M059J (cell line): Measurements from ENCODE around the gene LRRC34. TPM values are rescaled to one million over a fixed set of nuclear protein-coding genes. Genes with fewer than 3 reads are reported as not detected.

Experiments
- DNase-seq: peaks from one replicate; pipeline ENCODE4 v3.0.0-alpha.2; 2012; ENCODE audit warnings: low read depth
- total RNA-seq: library from RNA; depleted of rRNA; stranded (reverse); fragments of >200 nt; shearing (Covaris generic); gene quantifications from 2 replicates; pipeline ENCODE4 v1.2.3, GENCODE V29; 2014

Gene LRRC34
- total RNA-seq, 1 experiment from 2014 or later = 1.6 TPM

DNA sequence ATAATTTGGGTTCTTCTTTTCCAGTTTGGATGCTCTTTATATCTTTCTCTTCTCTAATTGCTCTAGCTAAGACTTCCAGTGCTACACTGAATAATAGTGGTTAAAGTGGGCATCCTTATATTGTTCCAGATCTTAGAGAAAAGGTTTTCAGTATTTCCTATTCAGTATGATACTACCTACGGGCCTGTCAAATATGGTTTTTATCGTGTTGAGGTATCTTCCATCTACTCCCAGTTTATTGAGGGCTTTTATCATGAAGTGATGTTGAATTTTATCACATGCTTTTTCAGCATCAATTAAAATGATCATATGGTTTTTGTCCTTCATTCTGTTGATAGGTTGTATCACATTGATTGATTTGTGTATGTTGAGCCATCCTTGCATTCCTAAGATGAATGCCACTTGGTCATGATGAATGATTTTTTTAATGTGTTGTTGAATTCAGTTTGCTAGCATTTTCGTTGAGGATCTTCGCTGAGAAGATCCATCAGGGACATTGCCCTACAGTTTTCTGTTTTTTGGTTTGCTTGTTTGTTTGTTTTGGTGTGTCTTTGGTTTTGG, 3.0 kb upstream of the LRRC34 start:
- DNase-seq = no peak

DNA sequence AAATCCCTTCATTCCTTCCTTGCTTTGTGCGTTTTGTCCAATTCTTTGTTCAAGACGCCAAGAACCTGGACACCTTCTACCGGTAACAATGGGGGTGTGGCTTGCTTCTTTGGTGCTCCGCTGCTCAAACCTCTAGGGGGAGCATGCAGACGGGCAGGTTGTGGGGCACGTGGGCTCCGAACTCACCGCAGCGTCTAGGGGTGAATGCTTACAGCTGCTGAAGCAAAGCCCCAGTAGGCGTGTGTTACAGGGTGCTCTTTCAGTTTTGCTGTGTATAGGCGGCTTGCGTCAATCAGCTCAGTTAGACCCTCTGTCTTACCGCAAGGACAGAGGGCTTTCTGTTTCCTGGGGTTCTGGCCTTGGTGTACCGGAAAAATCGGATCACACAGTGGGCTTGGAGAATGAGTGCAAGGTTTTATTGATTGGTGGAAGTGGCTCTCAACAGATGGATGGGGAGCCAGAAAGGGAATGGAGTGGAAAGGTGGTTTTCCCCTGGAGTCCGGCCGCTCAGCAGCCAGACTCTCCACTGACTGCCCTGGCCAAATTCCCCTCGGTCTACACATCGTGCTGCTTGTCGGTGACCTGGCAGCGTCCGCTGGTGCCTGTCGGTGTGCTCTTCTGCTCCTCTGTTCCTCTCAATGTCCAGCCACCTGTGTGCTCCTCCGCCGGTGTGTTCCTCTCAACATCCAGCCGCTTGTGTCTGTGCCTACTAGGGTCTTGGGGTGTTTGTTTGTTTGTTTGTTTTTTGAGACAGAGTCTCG, 1.2 kb upstream of the LRRC34 start:
- peak; percentile 77 for DNase-seq

- no peak for DNase-seq
These were observed 574 bp upstream of the LRRC34 start for GRCh38 chr3:169813278-169813677.

- peak; percentile 14 for DNase-seq
These were observed 923 bp downstream of the LRRC34 start for GRCh38 chr3:169811631-169812331.

- no peak for DNase-seq
These were observed 3.4 kb downstream of the LRRC34 start for GRCh38 chr3:169809230-169809795.

DNA sequence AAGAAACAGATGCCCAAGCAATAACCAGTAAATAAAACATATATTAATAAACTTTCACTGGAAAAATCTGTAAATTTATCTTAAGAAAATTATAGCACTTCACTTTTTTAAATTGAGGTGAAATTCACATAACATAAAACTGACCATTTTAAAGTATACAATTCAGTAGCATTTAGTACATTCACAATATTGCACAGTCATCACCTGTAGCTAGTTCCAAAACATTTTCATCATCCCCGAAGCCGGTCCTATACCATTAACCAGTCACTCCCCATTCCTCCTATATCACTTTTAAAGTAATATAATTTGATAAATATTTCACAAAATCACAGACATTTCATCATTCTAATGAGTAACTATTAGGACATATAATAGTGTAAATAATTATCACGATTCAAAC, 8.0 kb downstream of the LRRC34 start:
- DNase-seq = no peak

DNA sequence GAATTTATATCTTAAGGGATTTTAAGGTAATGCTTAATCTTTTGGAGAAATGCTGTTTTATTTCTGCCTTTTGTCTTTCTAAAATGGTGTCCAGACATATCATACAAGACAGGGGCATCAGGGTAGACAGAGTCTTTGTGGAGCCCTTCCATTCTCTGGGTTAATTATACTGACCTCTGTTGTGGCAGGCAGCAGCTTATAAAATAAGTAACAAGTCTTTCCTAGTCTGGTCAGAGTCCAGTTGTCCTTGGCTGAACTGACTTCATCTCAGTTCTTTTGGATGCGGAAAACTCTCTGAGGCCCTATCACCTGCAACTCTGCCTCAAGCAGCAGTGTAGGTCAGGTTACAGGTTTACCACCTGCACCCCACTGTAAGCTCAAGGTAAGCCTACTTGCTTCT, 20.3 kb downstream of the LRRC34 start:
- DNase-seq = no peak

GRCh38 chr3:169790687-169791429, 21.8 kb downstream of the LRRC34 start:
- DNase-seq = peak; percentile 18

DNA sequence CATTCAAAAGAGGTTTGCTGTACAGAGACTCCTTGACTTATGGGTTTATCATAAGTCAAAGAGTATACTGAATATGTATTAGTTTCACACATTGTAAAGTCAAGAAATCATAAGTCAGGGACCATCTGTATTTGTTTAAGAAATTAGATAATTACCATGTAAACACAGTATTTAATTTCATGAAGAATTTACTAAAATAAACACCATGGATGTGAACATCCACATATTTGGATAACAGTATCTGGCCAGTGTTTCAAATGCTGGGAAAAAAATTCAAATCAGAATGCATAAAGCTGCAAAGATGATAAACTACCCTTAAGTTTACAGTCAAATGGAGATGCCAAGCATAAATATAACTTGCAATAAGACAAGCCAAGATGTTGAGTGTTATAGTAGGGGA, 22.5 kb downstream of the LRRC34 start:
- DNase-seq = no peak

GRCh38 chr3:169787791-169788190, 24.9 kb downstream of the LRRC34 start:
- DNase-seq = no peak

- no peak for DNase-seq
These were observed 25.6 kb downstream of the LRRC34 start for GRCh38 chr3:169787120-169787519.

DNA sequence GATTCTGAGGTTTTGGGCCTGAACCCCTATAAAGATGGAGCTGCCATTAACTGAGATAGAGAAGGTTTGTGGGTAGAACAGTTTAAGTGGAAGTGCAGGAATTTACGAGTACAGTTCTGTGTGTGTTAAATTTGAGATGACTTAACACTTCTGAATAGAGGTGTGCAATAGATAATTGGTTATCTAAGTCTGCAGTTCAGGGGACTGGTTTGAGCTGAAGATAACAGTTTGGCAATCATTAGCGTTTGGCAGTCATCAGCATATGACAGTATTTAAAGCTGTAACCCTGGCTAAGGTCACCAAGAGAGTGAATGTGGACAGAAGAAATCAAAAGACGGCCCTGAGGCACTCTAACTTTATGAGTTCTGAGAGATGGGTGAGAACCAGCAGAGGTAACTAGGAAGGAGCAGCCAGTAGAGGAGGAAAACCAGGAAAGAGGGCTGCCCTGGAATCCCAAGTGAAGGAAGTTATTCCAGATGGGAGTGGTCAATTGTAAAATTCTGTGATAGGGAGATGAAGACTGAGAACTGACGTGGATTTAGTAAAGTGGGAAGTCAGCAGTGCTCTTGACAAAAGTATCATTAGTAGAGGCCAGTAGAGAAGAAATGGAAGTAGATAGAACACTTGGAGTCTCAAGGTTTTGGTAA, 31.4 kb downstream of the LRRC34 start:
- no peak for DNase-seq

- no peak for DNase-seq
These were observed 32.0 kb downstream of the LRRC34 start for GRCh38 chr3:169780742-169781141.

- no peak for DNase-seq
These were observed 34.9 kb downstream of the LRRC34 start for GRCh38 chr3:169777822-169778221.

DNA sequence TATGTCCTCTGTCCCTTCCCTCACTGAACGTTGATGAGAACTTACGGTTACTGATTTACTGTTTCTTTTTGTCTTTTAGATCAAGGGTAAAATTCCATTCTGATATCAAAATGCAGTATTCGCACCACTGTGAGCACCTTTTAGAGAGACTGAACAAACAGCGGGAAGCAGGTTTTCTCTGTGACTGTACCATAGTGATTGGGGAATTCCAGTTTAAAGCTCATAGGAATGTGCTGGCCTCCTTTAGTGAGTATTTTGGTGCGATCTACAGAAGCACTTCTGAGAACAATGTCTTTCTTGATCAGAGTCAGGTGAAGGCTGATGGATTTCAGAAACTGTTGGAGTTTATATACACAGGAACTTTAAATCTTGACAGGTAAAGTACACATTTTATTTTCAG, 38.5 kb downstream of the LRRC34 start:
- no peak for DNase-seq

- peak; percentile 91 for DNase-seq
These were observed 39.5 kb downstream of the LRRC34 start, which contains the start of gene MYNN for GRCh38 chr3:169772897-169773816. Gene MYNN, plus strand, starts transcription at chr3:169773396. Its CDS starts 900 bp downstream, at chr3:169774296.

DNA sequence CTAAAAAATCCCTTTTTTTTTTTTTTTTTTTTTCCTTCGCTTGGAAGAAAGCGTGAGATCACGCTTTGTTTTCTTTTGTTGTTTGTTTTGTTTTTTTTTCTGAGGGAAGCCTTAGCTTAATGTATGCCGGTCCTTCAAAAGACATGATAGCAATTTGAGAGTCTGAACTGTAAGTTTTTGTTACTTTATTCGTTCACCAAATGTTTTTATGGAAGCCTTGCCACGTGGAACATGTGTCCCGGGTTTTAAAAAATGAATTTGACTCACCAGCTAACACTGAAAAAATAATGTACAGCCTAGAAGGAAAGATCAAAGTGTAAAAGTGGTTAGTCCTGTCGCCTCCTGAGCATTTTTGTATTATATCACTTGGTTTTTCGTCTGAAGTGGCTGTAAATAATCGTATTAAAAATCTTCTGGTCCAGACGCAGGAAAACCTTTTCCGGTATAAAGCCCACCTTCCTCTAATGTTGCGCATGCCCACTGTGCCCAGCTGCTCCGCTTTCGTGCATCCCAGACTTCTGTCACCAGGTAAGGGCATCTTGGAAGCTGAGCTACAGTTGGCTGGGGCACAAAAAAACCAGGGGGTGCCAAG, 40.3 kb downstream of the LRRC34 start:
- peak; percentile 91 for DNase-seq

- peak; percentile 82 for DNase-seq
These were observed 41.0 kb downstream of the LRRC34 start for GRCh38 chr3:169771497-169772304.
